HEK293 (cell line): ENCODE results near the gene AURKAIP1.

Source experiments
- ATF2 ChIP-seq: fragments of 450-650 bp; formaldehyde crosslinking; IDR thresholded peaks from 2 replicates; pipeline ENCODE4 v1.5.1; 2016; ENCODE audit warnings: missing biosample characterization, missing genetic modification characterization, low read depth
- CTCF ChIP-seq: fragments of 450-650 bp; formaldehyde crosslinking; IDR thresholded peaks from 2 replicates; pipeline ENCODE4 v1.5.1; 2016; ENCODE audit warnings: missing biosample characterization, missing genetic modification characterization
- YY1 ChIP-seq: fragments of 450-650 bp; formaldehyde crosslinking; IDR thresholded peaks from 2 replicates; pipeline ENCODE4 v1.5.1; 2018; ENCODE audit warnings: missing biosample characterization, missing genetic modification characterization
- ZBTB10 ChIP-seq: fragments of 450-650 bp; formaldehyde crosslinking; IDR thresholded peaks from 2 replicates; pipeline ENCODE4 v1.5.1; 2016; ENCODE audit warnings: missing biosample characterization, missing genetic modification characterization
- ZBTB11 ChIP-seq: fragments of 450-650 bp; formaldehyde crosslinking; conservative IDR thresholded peaks from 2 replicates; pipeline ENCODE4 v1.5.1; 2016; ENCODE audit warnings: low read depth, missing biosample characterization, missing genetic modification characterization
- ZBTB20 ChIP-seq: fragments of 450-650 bp; formaldehyde crosslinking; IDR thresholded peaks from 2 replicates; pipeline ENCODE4 v1.5.1; 2016; ENCODE audit warnings: missing biosample characterization, missing genetic modification characterization
- ZBTB44 ChIP-seq: fragments of 450-650 bp; IDR thresholded peaks from 2 replicates; pipeline ENCODE4 v1.5.1; 2018; ENCODE audit warnings: missing biosample characterization, mild to moderate bottlenecking, missing genetic modification characterization
- ZFP41 ChIP-seq: fragments of 450-650 bp; formaldehyde crosslinking; IDR thresholded peaks from 2 replicates; pipeline ENCODE4 v1.5.1; 2016; ENCODE audit warnings: missing biosample characterization, missing genetic modification characterization, borderline replicate concordance
- ZNF184 ChIP-seq: fragments of 450-650 bp; IDR thresholded peaks from 2 replicates; pipeline ENCODE4 v1.5.1; 2018; ENCODE audit warnings: missing biosample characterization, mild to moderate bottlenecking, missing genetic modification characterization
- ZNF274 ChIP-seq, 2 experiments: fragments of 200-500 bp in 1 of 2; fragments of 450-650 bp in 1 of 2; sonication (Bioruptor generic) in 1 of 2; formaldehyde crosslinking in 1 of 2; IDR thresholded peaks; 2 replicates each; pipeline versions ENCODE4 v1.5.1 to v1.6.1; 2014 to 2016; ENCODE audit warnings: borderline replicate concordance in 1 of 2, inconsistent platforms in 1 of 2, low read length in 1 of 2, missing biosample characterization in 1 of 2, missing genetic modification characterization in 1 of 2
- ZNF677 ChIP-seq: fragments of 450-650 bp; IDR thresholded peaks from 2 replicates; pipeline ENCODE4 v1.5.0; 2018; ENCODE audit warnings: missing biosample characterization, mild to moderate bottlenecking, missing genetic modification characterization, moderate library complexity

GRCh38 chr1:1421907-1422464, 47.0 kb upstream of the AURKAIP1 start:
- TF ChIP-seq YY1 (no peak), CTCF (no peak), ZFP41 (tag by site-specific recombination) (no peak), ZNF274 (IDR thresholded peaks at IDR 0.05; ENCODE audit: low read length) (no peak), ZNF274 (tag by site-specific recombination; IDR thresholded peaks at IDR 0.05; ENCODE audit: borderline replicate concordance) (no peak), ZBTB10 (no peak), ZBTB44 (tag by site-specific recombination) (no peak), ZNF184 (tag by site-specific recombination) (no peak), ATF2 (no peak), ZBTB11 (no peak), ZBTB20 (tag by site-specific recombination) (no peak), ZNF677 (tag by site-specific recombination) (no peak)
